Islet precursor cell (in vitro differentiated cells): ENCODE results near the gene HMX3.

ENCODE experiments used
- DNase-seq: peaks from one replicate; pipeline ENCODE4 v3.0.0-alpha.2; 2018

The HMX3 gene

DNA sequence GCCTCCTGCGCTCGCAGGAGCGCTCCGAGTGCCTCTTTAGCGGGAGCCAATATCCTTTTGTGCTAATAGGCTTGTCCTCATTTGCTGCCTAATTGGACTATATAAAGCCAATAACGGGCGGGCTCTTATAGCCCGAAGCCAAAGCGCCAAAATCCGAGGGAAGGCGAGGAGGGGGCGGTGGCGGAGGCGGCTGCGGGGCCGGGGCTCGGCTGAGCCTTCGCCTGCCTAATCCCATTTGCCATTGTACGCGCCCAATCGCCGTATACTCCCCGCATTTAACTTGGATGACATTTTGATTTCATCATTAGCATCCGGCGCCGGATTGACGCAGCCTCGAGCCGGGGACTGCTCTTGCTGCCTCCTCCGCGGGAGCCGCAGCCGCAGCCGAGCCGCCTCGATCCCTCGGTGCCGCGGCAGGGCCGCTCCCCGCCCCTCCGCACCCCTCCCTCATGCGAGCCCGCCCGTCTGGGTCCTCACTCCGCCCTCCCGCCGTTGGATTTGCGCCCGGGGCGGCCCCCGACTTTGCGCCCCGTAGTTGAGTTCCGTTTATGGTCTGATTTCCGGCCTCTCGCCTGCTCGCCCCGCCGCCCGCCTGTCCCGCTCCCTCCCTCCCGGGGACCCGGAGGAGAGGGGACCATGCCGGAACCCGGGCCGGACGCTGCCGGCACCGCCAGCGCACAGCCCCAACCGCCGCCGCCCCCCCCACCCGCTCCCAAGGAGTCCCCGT, at the start of gene HMX3:
TSS of gene HMX3 (plus strand) at position 556 of the 727 bp plus-strand sequence. CDS start at position 637, 81 bp downstream.
- DNase-seq: no peak

DNA sequence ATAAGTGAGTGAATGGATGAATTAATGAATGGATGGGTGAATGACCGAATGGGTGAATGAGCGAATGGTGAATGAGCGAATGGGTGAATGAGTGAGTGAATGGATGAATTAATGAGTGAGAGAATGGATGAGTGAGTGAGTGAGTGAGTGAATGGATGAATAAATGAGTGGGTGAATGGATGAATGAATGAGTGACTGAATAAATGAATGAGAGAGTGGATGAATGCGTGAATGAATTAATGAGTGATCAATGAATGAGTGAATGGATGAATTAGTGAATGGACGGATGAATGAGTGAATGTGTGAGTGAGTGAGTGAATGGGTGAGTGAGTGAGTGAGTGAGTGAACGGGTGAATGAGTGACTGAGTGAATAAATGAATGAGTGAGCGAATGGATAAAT, 49.5 kb upstream of the HMX3 start:
- DNase-seq: no peak

DNA sequence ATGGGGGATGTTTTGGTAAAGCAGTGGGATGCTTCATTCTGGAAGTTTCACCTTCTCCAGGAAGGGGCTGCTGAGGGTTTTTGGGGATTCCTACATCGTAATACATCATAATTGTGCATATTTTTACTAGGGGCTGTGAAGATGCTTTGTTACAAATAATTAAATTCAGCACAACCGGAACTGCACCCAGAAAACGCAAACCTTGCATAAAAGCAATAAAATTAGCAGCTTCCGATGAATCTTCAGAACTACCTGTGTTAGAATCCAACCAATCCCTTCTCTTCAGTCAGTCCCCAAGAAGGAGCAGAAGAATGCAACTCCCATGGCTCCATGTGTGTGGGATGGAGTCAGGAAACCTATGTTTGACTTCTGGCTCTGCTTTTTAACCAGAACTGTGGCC, 48.4 kb upstream of the HMX3 start:
- no peak for DNase-seq

DNA sequence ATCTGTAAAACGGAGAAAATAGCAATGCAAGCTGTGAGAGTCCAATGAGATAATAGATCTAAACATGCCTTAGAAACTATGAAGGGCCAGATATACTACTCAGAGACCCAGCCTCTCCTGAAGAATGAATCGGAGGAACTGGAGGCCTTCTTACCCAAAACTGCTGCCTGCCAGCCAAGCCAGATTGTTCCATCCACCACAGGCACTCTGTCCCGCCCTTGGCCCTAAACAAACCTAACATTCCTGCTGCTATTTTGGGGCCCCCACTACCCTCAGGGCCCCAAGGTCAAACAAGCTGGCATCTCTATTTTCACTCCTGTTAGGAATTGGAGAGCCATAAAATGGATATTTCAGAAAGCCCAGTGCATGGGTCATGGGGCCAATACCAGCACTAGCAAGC, 48.0 kb upstream of the HMX3 start:
- DNase-seq: no peak

DNA sequence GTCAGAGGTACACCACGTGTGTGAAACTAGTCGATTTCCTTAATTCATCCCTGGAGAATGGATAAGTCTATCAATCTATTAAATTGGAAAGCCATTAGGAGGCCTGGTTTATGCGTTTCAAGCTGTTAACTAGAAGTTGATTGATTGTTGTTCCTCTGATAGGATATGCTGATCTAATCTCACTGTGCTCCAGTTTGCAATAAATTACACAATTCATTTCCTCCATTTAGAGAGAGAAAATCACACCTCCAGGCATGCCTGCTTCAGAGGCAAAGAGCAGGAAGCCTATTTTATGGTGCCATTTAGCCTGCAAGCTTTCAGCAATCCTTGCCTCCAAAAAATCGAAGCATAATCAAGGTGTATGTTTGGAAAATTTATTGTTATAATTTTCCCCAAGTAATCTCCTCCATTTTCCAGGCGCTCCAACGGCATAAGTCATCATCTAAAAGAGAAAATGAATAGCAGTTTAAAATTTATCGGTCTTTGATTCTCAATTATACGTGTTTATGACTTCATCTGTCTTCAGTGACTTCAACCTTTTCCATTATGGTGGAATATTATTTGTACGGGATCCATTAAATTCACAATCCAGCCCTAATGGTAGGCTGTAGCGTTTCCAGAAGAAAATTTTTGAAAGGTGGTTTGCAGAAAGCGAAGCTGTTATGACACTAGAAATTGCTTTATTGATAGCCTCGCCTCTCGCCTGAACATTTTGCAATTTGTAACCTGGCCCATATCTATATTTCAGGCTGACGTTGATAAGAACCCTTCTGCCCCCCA, 42.9 kb upstream of the HMX3 start:
- DNase-seq: no peak

DNA sequence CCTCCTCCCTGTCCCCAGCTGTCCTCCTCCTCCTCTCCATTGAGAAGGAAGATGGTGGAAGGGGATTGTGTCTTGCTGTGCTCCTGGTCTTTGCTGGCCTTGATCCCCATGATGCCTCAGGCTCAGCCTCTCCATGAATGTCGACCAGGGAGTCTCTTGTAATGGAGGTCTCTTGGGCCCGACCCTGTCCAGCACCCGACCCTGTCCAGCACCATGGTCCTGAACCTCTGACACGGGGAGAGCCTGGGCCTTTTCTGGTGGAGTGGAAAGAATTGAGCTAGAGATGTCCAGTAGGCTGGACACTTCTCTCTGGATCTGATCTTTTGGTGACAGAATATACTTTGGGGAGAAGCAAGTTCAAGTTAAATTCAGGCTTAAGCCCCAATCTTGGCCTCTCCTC, 42.3 kb upstream of the HMX3 start:
- DNase-seq: no peak

DNA sequence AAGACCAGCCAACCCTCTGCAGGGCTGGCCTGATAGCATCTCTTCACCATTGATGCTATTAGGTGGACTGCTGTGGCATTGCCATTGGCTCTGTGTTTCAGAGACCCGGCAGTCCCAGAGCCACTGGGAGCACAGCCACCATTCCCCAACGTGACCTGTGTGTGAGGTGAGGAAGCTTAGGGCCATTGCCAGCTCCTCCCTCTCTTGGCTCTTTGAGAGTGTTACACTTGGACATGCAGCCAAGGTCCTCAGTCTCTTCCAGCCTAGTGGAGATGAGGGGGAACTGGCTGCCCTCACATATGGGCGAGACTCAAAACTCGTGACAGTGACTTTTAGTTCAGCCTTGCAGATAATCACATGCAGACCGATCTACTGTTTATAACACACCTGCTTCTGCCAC, 39.3 kb upstream of the HMX3 start:
- DNase-seq: no peak

DNA sequence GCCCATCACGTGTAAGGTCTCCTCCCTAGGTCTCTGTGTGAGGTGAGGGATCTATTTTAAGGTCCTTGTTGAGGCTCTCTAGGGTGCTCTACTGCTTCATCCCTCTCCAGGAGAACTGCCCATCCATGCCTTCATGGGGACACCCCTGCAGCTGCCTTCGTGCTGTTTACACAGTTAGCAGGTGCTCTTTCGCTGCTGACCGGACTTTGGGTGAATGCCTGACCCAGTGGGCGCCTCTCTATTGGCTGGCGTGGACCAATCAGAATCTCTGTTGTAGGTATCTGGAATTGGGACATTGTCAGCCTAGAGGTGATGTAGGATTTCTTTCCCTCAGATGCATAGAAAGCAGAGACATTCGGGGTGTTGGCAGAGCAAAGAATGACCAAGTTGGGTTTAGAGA, 38.7 kb upstream of the HMX3 start:
- DNase-seq: no peak

DNA sequence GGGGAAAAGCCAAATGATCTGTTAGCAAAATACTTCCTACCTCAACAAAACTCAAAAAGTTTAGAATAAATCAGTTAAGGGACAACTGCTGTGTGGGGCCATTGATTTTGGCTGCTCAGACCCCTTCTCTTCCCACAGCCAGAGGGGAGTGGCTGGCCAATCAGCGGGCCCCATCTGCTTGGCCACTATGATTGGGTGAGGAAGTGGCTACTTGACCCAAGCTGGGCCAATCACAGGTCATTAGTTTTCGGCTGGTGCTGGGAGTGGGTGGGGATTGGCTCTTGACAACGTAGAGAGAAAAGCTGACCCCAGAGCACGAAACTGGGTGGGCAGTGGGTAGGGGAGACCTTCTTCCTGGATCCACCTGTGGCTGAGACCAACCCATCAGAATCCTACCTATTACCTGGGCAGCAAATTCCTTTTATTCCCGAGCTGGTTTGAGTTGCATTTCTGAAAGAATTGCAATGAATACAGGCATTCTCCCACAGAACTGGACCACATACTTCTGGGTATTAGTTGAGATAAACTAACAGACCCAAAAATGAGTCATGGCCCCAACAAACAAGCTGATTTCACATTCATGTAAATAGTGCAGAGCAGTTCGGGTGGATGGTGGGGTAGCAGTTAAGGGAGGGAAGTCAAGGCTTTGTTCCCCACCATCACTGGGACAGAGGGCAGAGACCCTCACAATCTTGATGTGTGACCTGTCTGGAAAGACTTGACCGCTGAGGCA, 35.6 kb upstream of the HMX3 start:
- DNase-seq: no peak

DNA sequence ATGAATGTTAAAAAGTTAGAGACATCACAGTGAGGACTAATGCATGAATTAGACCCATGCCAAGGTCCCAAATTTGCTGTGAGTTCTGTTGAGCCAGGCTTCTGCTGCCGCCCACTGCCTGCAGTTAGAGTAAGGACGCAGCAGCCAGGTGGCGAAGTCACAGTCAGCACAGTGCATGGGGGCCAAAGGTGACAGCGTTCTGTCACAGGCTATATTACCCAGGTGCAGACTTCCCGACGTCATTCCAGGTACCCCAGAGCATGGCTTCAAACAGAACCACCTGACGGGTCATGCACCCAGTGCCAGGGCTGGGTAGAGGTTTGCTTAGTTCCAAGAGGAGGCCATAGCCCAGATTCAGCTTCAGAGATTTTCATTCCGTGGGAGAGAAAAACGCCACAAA, 33.9 kb upstream of the HMX3 start:
- no peak for DNase-seq

DNA sequence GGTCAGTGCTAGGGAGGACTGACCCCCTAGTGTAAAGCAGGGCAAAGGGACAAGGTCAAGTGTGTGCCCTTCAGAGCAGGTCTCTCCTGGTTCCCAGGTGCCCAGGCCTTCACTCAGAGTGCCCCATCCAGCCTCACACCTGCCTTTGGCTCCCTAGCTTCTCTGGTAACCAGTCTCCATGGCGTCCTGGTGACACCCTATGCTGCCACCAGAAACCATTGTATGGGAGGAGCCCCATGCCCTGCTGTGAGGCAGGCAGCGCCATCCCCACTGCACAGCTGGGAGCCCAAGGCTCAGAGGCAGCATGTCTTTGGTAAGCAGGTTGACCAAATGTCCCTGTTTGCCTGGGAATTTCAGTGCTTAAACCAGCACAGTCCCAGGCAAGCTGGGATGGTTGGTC, 33.1 kb upstream of the HMX3 start:
- no peak for DNase-seq

DNA sequence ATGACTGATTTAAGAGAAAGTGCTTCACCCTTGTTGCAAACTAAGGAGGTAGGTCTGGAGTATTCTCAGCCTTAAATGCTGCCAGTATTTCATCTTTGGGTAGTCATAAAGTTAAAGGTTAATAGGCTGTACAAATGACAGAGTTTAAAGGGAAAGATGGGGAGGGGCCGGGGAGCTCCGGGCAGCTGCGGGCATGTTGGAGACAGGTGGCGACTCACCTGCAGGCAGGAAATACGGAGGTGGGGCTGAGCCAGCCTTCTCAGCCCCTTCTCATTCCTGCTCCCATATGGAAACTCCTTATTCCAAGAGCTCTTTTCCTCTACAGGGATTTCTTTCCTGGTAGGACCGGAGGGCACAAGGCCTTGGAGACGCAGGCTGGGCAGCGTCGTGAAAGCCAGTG, 31.8 kb upstream of the HMX3 start:
- no peak for DNase-seq

DNA sequence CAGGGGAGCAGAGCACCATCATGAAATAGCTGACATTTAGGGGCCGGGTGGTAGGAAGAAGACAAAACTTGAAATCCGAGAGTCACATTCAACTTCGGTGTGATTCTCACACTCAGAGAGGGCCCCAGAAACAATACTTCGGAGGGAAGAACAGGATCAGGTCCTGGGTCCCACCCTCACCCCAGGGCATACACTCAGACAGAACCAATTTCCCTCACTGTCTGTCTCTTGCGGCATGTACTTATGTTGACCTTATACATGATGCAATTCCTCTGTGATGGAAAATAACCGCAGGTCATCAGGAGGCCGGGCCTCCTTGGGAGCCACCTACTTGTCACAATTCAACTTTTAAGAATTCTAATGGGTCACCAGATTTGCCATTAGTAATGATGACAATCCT, 26.3 kb upstream of the HMX3 start:
- DNase-seq: no peak

DNA sequence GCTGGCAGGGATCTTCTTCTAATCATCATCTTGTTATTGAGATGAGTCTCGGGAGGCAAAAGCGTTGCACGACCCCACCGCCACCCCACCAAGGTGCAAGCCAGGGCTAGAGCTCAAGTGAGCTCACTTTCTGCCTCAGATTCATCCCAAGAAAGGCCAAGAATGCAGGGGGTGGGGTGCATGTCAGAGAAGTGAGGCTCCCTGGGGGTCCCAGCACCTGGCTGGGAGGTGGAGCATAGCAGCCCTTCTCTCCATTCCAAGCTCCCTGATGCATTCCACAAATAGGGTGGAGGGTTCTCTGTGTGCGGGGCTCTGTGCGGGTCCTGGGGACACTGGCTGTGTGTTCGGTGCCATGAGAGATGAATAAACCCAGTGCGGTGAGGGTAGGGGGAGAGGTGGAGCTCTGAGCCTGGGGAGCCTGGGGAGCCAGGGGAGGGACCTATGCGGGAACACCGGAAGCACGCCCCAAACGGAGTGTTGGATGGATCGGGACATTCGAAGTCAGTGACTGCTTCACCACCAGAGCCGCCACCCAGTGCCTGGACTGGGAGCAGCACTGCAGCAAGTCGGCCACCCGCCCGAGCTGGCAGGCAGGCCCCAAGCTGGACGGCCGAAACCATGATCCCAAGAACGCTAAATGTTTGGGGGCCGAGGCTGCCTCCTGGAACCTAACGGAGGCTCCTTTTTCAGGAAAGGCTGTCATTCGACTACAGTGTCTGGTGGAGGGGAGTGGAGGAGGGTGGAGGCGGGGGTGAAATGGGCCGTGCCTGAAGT, 17.9 kb upstream of the HMX3 start:
- no peak for DNase-seq

DNA sequence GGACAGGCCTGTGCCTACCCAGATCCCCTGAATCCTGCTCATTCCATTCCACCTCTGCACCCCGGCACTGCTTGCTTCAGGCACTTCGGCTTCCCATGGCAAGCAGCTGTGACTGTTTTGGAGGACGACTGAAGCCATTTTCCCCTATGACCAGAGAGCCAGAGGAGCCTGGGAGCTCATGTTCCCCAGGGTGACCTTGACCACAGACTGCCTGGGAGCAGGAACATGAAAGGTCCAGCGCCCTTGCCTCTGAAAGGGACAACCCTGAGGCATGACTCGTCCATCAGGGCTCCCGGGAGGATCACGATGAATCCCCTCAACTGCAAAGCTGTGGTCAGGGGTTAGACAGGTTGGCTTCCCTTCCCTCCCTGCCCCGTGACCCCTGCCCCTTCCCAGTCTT, 16.7 kb upstream of the HMX3 start:
- DNase-seq: no peak

DNA sequence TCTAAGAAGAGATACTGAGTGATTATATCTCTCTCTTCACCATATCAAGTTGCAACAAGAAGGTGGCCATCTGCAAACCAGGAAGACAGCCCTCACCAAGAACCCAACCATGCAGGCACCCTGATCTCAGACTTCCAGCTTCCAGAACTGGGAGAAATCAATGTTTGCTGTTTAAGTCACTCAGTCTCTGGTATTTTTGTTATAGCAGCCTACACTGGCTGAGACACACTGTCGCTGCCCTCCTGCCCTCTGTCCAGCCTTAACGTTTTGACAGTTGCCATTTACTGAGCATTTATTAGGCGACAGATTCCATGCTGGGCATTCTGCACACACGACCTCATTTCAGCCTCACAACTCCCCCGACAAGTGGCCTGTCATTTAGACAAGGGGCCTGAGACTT, 9.5 kb upstream of the HMX3 start:
- DNase-seq: no peak

DNA sequence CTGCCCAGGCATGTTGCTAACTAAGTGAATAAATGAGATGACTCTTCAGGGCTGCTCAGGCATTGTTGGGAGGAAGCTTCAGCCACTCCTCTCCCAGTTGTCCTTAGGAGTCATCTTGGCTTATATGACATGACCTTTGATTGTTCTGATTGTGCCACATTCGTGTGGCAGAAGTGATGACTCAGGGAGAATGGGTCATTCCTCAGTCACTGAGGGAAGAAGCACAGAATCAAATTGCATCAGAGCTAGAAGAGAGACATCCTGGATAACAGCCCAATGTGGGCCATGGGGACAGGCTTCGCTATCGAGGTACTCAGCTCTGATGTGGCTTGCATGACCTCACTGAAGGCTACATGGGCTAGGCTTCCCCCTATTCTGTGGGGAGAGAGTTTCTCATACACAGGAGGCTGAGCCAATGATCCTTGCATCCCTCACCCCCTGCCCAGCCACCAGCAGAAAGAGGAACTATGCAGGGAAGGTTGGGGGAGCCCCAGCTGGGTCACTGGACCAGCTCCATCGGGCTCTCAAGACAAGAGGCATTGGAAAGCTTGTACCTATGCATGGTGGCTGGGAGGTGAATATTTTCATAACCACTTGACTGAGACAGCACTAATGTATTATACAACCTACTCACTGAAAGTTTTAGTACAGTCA, 6.0 kb upstream of the HMX3 start:
- DNase-seq: peak; percentile 22

DNA sequence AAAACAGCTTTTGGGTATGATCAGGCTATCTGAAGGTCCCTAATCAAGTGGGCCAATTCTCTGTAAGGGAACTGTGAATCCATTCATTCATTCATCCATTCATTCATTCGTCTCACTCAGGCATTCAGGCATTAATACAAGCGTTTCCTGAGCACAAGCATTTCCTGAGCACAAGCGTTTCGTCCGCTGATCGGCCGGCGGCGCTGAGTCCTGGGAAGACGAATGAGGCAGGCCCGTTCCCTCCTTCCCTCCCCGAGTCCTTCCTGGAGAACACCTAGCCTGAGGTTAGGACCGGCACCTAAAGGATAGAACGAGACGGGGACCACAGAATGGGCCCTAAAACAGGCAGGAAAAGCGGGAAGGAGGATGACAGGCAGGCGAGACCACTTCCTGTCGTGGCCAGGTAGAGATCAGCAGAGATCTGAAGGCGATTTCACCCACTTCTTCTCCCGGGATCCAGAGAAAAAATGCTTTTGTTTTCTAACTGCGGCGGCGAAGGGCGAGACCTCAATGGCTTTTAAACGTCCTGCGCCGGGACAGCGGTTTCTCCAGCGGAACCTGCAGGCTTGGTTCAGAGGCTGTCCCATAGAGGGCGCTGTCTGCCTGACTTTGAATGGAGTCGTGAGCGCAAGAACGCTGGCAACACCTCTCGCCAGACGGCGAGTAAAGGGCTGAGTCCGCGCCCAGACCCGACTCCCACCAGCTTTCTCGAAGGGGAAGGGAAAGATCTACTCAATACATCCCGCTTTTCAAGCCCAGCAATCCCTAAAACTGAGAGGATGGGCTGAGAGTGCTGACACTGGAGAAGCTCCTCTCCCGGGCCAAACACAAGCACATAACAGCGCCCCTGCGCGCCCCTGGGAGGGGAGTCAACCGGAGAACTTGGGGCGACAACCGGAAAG, 2.9 kb upstream of the HMX3 start:
- DNase-seq: peak; percentile 94

DNA sequence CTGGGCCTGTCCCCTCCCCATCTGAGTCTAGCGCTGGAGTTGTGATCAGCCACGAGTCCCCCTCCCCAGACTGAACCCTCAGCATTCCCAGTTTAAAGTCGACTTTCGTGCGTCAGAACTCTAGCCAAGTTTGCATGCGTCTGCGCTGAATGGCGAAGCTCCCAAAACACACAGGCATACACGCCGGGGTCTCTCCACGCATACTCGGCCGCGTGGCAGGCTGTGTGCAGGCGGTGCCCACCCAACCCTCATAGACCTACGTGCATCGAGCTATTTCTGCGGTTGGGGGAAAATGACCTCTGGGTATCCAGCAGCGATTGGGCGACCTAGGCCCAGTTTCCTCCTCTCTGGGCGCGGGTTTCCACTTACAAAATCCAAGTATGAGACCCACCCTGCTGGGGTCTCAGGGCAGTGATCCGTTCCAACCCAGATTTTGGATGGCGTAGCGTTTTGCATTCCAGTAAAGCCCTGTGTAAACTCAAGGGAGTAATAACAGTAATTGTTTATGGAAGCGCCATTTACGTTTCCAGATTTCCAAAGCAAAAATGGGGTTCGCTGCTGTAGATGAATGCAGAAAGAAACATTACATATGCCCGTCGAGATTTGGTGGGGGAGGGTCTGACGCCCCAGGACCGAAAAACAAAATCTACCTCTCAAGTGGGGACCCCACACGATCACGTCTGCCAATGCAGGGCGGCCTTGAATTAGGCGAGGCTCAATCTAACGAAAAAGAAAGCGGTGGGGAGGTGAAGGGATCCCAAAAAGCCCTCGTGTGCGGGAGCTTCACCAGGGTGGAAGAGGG, 2.0 kb upstream of the HMX3 start:
- no peak for DNase-seq

DNA sequence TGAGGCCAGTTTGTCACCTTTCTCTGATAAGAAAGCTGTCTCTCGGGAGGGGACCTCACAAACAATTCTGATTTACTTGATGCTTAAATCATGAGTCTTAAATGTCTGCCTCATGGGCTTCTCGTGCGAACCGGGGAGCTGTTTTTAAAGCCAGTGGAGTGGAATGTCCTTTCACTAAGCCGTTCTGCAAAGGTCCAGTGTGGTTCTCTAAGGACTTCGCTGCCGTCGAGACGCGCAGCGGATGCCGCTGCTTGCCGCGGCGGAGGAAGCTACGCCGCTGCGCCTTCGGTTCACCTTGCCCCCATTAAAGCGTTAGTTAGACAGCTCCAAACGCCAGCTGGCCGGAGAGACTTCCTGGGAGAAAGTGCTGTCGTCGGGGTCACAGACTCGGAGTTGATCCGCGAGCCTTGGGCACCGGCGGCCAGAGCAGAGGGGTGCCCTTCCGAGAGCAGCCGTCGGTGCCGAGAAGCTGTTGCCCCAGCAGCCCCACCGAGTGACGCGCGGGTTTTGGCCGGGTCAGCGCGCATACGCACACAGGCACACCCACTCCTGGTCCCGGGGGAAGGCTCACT, 1.3 kb upstream of the HMX3 start:
- no peak for DNase-seq
